ENCODE results near the gene POLQ.

Gene POLQ

GRCh38 chr3:121567649-121568048 lies 21.9 kb upstream of the POLQ start, which contains the start of gene ARGFX:
Gene ARGFX, plus strand, starts transcription at chr3:121567949. Its CDS starts 2,765 bp downstream, at chr3:121570714.
- no peak for DNase-seq (ENCODE audit: low spot score)
- no peak for TF ChIP-seq CTCF (IDR thresholded peaks at IDR 0.05)
- no peak within 1 kb of the TSS for H3K27ac ChIP-seq
- H3K4me3 ChIP-seq: no peak within 1 kb of the TSS

DNA sequence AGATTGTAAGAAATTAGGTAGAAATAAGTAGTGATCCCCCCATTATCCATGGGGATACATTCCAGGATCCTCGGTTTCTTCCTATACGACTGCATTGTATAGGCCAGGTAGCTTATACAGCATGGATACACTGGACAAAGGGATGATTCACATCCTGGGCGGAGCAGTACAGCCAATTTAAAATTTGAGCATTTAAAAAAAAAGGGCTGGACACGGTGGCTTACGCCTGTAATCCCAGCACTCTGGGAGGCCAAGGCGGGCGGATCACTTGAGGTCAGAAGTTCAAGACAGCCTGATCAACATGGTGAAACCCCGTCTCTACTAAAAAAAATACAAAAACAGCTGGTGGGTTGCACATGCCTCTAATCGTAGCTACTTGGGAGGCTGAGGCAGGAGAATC lies 21.0 kb upstream of the POLQ start:
- DNase-seq (ENCODE audit: low spot score): no peak
- no peak for TF ChIP-seq CTCF (IDR thresholded peaks at IDR 0.05)
- Histone ChIP-seq H3K4me3 (no peak overlapping the region), H3K27ac (no peak overlapping the region)

GRCh38 chr3:121562148-121562547 lies 16.4 kb upstream of the POLQ start:
- TF ChIP-seq CTCF (IDR thresholded peaks at IDR 0.05): no peak
- H3K27ac ChIP-seq: no peak overlapping the region

DNA sequence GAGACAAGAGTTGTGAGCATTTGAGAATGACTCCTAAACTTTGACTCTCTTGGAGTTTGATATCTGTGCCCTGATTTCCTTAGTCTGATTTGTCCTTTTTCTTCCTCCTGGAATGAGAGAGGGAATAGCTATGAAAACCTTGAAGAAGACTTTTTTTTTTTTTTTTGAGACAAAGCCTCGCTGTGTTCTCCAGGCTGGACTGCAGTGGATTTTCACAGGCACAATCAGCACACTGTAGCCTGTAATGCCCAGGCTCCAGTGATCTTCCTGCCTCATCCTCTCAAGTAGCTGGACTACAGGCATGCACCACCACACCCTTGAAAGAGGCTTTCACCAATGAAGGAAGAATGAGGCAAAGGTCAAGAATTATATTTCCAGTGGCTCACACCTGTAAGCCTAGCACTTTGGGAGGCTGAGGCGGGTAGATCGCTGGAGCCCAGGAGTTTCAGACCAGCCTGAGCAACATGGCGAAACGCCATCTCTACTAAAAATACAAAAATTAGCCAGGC lies 11.7 kb upstream of the POLQ start:
- H3K4me3 ChIP-seq: no peak overlapping the region
- no peak for TF ChIP-seq CTCF (IDR thresholded peaks at IDR 0.05)
- DNase-seq (ENCODE audit: low spot score): no peak
- no peak overlapping the region for H3K27ac ChIP-seq

More at GRCh38 chr3:121562148-121562547, 16.4 kb upstream of the POLQ start:
- no peak for DNase-seq (ENCODE audit: low spot score)
- no peak overlapping the region for H3K4me3 ChIP-seq

DNA sequence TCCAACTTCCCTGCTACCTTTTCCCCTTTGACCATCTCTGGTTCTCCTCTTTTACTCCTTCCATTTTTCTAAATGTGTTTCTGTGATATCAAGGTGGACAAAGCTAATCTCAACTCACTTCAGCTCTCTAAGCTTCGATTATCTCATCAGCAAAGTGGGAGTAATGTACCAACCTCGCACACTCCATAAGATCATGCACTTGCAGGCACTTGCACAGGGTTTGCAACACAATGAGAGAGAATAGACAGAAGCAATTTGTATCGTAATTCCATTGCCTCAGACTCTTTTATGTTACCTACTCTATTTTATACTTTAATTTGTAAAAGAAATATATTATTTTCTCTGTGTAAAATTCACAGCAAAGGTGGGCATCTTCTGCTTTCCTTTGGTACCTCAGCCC lies 7.0 kb upstream of the POLQ start:
- no peak for DNase-seq (ENCODE audit: low spot score)
- H3K4me3 ChIP-seq: no peak overlapping the region
- no peak for TF ChIP-seq CTCF (IDR thresholded peaks at IDR 0.05)
- no peak overlapping the region for H3K27ac ChIP-seq

DNA sequence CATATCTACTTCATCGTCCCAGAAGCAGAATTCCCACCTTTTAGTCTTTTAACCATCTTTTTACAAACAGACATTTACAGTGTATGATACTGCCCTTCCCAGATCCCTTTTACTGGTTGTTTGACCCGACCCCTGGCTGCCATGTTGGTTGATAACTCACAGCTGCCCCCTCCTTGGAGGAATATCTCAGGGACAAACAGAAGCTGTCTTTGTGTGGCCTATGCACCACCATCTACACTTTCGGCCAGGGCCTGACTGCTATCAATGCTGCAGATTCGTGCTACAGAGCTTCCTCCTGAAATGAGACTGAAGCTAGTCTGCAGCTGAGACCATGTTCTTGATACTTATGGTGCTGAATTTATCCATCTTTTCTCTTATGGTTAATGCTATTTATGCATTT lies 6.6 kb upstream of the POLQ start:
- TF ChIP-seq CTCF (IDR thresholded peaks at IDR 0.05): no peak
- DNase-seq (ENCODE audit: low spot score): no peak
- no peak overlapping the region for H3K27ac ChIP-seq
- H3K4me3 ChIP-seq: no peak overlapping the region

- TF ChIP-seq CTCF (IDR thresholded peaks at IDR 0.05): no peak
- no peak for DNase-seq (ENCODE audit: low spot score)
- Histone ChIP-seq H3K4me3 (peak overlapping the region; percentile 71), H3K27ac (no peak overlapping the region)
Measured at GRCh38 chr3:121545049-121545573, 677 bp downstream of the POLQ start.

All from coronary artery (tissue), 2 donors.